ENCODE results near the gene ACTL6B. TPM values are rescaled to one million over a fixed set of nuclear protein-coding genes. Genes with fewer than 3 reads are reported as not detected.

ACTL6B gene
- total and polyA plus RNA-seq, 2 of the 8 experiments (the other 6 are each of a cell fraction or from before 2014, with no cell fraction given): 2.1 to 4.5 TPM

DNA sequence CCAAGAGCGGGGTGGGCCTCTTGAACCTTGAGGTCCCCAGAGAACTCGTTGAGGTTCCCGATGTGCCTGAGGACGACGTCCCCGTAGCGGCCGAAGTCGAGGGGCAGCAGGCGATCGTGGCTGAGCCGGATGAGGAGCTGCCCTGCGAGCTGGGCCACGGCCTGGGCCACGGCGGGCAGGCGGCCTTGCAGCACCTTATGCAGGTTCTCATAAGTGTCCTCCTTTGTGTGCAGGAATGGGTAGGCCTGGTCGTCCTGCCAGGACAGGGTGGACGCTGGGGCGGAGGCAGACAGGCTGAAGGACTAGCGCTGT is 29.1 kb downstream of the ACTL6B start (continued):
- TF ChIP-seq, protein P1, sequence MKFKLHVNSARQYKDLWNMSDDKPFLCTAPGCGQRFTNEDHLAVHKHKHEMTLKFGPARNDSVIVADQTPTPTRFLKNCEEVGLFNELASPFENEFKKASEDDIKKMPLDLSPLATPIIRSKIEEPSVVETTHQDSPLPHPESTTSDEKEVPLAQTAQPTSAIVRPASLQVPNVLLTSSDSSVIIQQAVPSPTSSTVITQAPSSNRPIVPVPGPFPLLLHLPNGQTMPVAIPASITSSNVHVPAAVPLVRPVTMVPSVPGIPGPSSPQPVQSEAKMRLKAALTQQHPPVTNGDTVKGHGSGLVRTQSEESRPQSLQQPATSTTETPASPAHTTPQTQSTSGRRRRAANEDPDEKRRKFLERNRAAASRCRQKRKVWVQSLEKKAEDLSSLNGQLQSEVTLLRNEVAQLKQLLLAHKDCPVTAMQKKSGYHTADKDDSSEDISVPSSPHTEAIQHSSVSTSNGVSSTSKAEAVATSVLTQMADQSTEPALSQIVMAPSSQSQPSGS (IDR thresholded peaks at IDR 0.05; ENCODE audit: low read length): no peak

Data from H1 (cell line).